Adrenal gland (tissue), 12 donors: ENCODE data around the gene GRAP. TPM values are rescaled to one million over a fixed set of nuclear protein-coding genes. Genes with fewer than 3 reads are reported as not detected.

Experiments used
- DNase-seq, 7 donors: peaks; one replicate each; pipeline ENCODE4 v3.0.0-alpha.2; 2019 to 2020
- H3K27ac ChIP-seq, 5 donors: fragments of 200-600 bp; sonication (generic) in 4 of 5; 1 replicate in 3 of 5; 2 replicates in 2 of 5; pipeline versions ENCODE4 v1.5.1 to v1.8.0; 2016 to 2020; ENCODE audit warnings: mild to moderate bottlenecking in 1 of 5
- H3K27me3 ChIP-seq: fragments of 200-600 bp; 2 replicates; pipeline ENCODE4 v1.8.0; 2021
- H3K36me3 ChIP-seq, 2 donors: fragments of 200-600 bp; replicated peaks in 1 of 2; 1 replicate in 1 of 2; 2 replicates in 1 of 2; pipeline versions ENCODE4 v1.5.1 to v1.8.0; 2018 to 2022
- H3K4me1 ChIP-seq, 2 donors: fragments of 200-600 bp; replicated peaks in 1 of 2; 1 replicate in 1 of 2; 2 replicates in 1 of 2; pipeline versions ENCODE4 v1.5.1 to v1.8.0; 2018 to 2021
- H3K4me3 ChIP-seq, 4 donors: fragments of 200-600 bp; sonication (generic) in 3 of 4; one replicate each; pipeline ENCODE4 v1.5.1; 2016 to 2018
- H3K9me3 ChIP-seq, 3 donors: fragments of 200-600 bp; sonication (generic) in 1 of 3; replicated peaks in 1 of 3; 1 replicate in 2 of 3; 2 replicates in 1 of 3; pipeline versions ENCODE4 v1.5.1 to v1.8.0; 2016 to 2021
- CTCF ChIP-seq, 6 experiments: fragments of 450-650 bp in 4 of 6; fragments of 200-600 bp in 2 of 6; sonication (generic) in 1 of 6; IDR thresholded peaks; 1 replicate in 5 of 6; 2 replicates in 1 of 6; pipeline versions ENCODE4 v1.5.1 to v1.8.0; 2016 to 2021; ENCODE audit warnings: antibody characterized with exemption in 6 of 6, mild to moderate bottlenecking in 2 of 6, moderate library complexity in 1 of 6
- POLR2A ChIP-seq, 2 donors: fragments of 450-650 bp; IDR thresholded peaks; one replicate each; pipeline ENCODE4 v1.6.1; 2017; ENCODE audit warnings: antibody characterized with exemption in 2 of 2, mild to moderate bottlenecking in 2 of 2, moderate library complexity in 1 of 2
- WGBS, 4 donors: extraction: QIAGEN DNeasy Blood & Tissue Kit in 2 of 4; methylation state at CpG; one replicate each; pipeline versions ENCODE4 v1.1.5 to v1.1.7; 2013 to 2017; 5-methylcytosine and 5-hydroxymethylcytosine counted together
- intact Hi-C, 2 donors: fragments of 100-400 bp; cut with DNase I; formaldehyde crosslinking; loops; one replicate each; pipeline versions ENCODE4 v1.14.1 to v1.15.0; 2022 to 2023
- polyA plus RNA-seq, 3 donors: library from polyadenylated mRNA; stranded (reverse); fragments of 200-250 nt in 2 of 3; fragments of 350-450 nt in 1 of 3; fragmentation: Illumina TruSeq in 1 of 3; extraction: RNeasy Lipid Tissue Mini Kit (QIAGEN cat#74804) in 1 of 3; gene quantifications; one replicate each; pipeline ENCODE4 v1.2.3, GENCODE V29; 2013 to 2014
- total RNA-seq, 9 donors: library from RNA; depleted of rRNA in 4 of 9; stranded (reverse); fragments of >200 nt in 4 of 9; fragments of 120-200 nt in 1 of 9; fragmentation: NEBNext Ultra II Directional in 1 of 9; extraction: Animal tissue kit (Norgen Biotek cat#: 25700) in 1 of 9; gene quantifications; one replicate each; pipeline versions ENCODE4 v1.1.0 to v1.2.4, GENCODE V29; 2013 to 2023
- donor health status: healthy with polysubstance abuse.
- donor health status: Bipolar disorder and iron deficiency.
- donor health status: DM: yes; HTN: yes; CAD: no.
- donor health status: DM: no; HTN: no; CAD: no.
- donor health status: DM: no; HTN: no; CAD: no.
- donor health status: DM: yes; HTN: yes; CAD: no.

GRAP gene
- total and polyA plus RNA-seq, 12 donors = 1.7 to 17.0 (median 7.5) TPM

GRCh38 chr17:18987862-18988545, 58.8 kb downstream of the GRAP start:
- WGBS, 4 donors = 87 to 94% (median 92%) methylated on average over 11 to 14 of the region's 14 CpGs
- no peak overlapping the region for H3K27ac ChIP-seq
- no peaks in the 10 kb centered on the region for H3K9me3 ChIP-seq
- intact Hi-C loops = no loop called here
- H3K4me1 ChIP-seq = no peaks in the 10 kb centered on the region
- H3K36me3 ChIP-seq = no peaks in the 10 kb centered on the region
- no peak for DNase-seq
- H3K27me3 ChIP-seq = no peaks in the 10 kb centered on the region
- H3K4me3 ChIP-seq = no peak overlapping the region
- TF ChIP-seq CTCF (IDR thresholded peaks at IDR 0.05) (no peak), POLR2A (IDR thresholded peaks at IDR 0.05) (no peak)

GRCh38 chr17:18987230-18987610, 59.5 kb downstream of the GRAP start:
- Histone ChIP-seq H3K9me3 (no peaks in the 10 kb centered on the region), H3K27me3 (no peaks in the 10 kb centered on the region), H3K36me3 (no peaks in the 10 kb centered on the region), H3K27ac (no peak overlapping the region), H3K4me3 (no peak overlapping the region), H3K4me1 (no peaks in the 10 kb centered on the region)
- intact Hi-C loops = no loop called here
- 91 to 94% (median 93%) methylated on average over 8 to 9 of the region's 9 CpGs for WGBS, 4 donors
- no peak for TF ChIP-seq POLR2A (IDR thresholded peaks at IDR 0.05)
- no peak for TF ChIP-seq CTCF (IDR thresholded peaks at IDR 0.05)
- DNase-seq = no peak

- Histone ChIP-seq H3K27ac (no peak overlapping the region), H3K9me3 (no peaks in the 10 kb centered on the region), H3K4me1 (no peaks in the 10 kb centered on the region), H3K36me3 (no peaks in the 10 kb centered on the region), H3K27me3 (no peaks in the 10 kb centered on the region), H3K4me3 (no peak overlapping the region)
- WGBS, 4 donors = 92 to 94% (median 93%) methylated on average over 9 to 21 of the region's 21 CpGs
- intact Hi-C loops = no loop called here
- TF ChIP-seq POLR2A (IDR thresholded peaks at IDR 0.05) (no peak), CTCF (IDR thresholded peaks at IDR 0.05) (no peak)
- no peak for DNase-seq
These were observed 60.1 kb downstream of the GRAP start for GRCh38 chr17:18986541-18987229.

- no peaks in the 10 kb centered on the region for H3K9me3 ChIP-seq
- 95 to 100% (median 97%) methylated on average over 3 to 9 of the region's 9 CpGs; no CpG with 5 or more reads in 1 of the 4 donors for WGBS, 4 donors
- H3K36me3 ChIP-seq = no peaks in the 10 kb centered on the region
- H3K4me1 ChIP-seq = no peaks in the 10 kb centered on the region
- no peak overlapping the region for H3K4me3 ChIP-seq
- TF ChIP-seq CTCF (IDR thresholded peaks at IDR 0.05) (no peak), POLR2A (IDR thresholded peaks at IDR 0.05) (no peak)
- intact Hi-C loops = no loop called here
- no peak overlapping the region for H3K27ac ChIP-seq
- H3K27me3 ChIP-seq = no peaks in the 10 kb centered on the region
- no peak for DNase-seq
These were observed 61.3 kb downstream of the GRAP start for GRCh38 chr17:18985475-18985874.
